GM19025 (cell line): ENCODE measurements around the gene C1GALT1.
"Not testable (repeated sequence)": the region's sequence is repeated elsewhere in the genome, so short reads cannot be mapped to it uniquely, and the experiment has no call there.

Experiments used
- ATAC-seq: cut with Tn5 transposase; IDR thresholded peaks from one replicate; pipeline ENCODE4 v1.9.1; 2021; ENCODE audit warnings: mild to moderate bottlenecking, low read depth, moderate library complexity; ENCODE audit not compliant: unreplicated experiment

Gene C1GALT1

GRCh38 chr7:7199592-7199991 lies 17.2 kb downstream of the C1GALT1 start:
- not testable (repeated sequence) for ATAC-seq

GRCh38 chr7:7200255-7200654 lies 17.9 kb downstream of the C1GALT1 start:
- ATAC-seq, result not testable (repeated sequence)

GRCh38 chr7:7201578-7202374 lies 19.4 kb downstream of the C1GALT1 start:
- ATAC-seq, result peak; percentile 88

GRCh38 chr7:7202375-7202720 lies 20.0 kb downstream of the C1GALT1 start:
- ATAC-seq, result no peak

- ATAC-seq, result no peak
Measured at GRCh38 chr7:7203813-7204575, 21.6 kb downstream of the C1GALT1 start.

GRCh38 chr7:7207876-7208275 lies 25.5 kb downstream of the C1GALT1 start:
- no peak for ATAC-seq

- no peak for ATAC-seq
Measured at GRCh38 chr7:7208520-7208919, 26.2 kb downstream of the C1GALT1 start.

- ATAC-seq, result no peak
Measured at GRCh38 chr7:7209412-7210050, 27.2 kb downstream of the C1GALT1 start.

- ATAC-seq, result no peak
Measured at GRCh38 chr7:7210475-7211237, 28.3 kb downstream of the C1GALT1 start.

- no peak for ATAC-seq
Measured at GRCh38 chr7:7212612-7213011, 30.3 kb downstream of the C1GALT1 start.

GRCh38 chr7:7214398-7215347 lies 32.3 kb downstream of the C1GALT1 start:
- no peak for ATAC-seq

- no peak for ATAC-seq
Measured at GRCh38 chr7:7216279-7216678, 33.9 kb downstream of the C1GALT1 start.

GRCh38 chr7:7219216-7219615 lies 36.9 kb downstream of the C1GALT1 start:
- ATAC-seq, result no peak

- no peak for ATAC-seq
Measured at GRCh38 chr7:7220821-7221220, 38.5 kb downstream of the C1GALT1 start.

- ATAC-seq, result no peak
Measured at GRCh38 chr7:7221599-7222038, 39.3 kb downstream of the C1GALT1 start.

- no peak for ATAC-seq
Measured at GRCh38 chr7:7223250-7223649, 40.9 kb downstream of the C1GALT1 start.

GRCh38 chr7:7226407-7226806 lies 44.1 kb downstream of the C1GALT1 start:
- ATAC-seq, result no peak

GRCh38 chr7:7228472-7228871 lies 46.1 kb downstream of the C1GALT1 start:
- no peak for ATAC-seq

GRCh38 chr7:7228967-7229366 lies 46.6 kb downstream of the C1GALT1 start:
- ATAC-seq, result no peak

- no peak for ATAC-seq
Measured at GRCh38 chr7:7231000-7231399, 48.7 kb downstream of the C1GALT1 start.
